IMR-90 (cell line): Measurements from ENCODE around the gene METTL24. TPM values are rescaled to one million over a fixed set of nuclear protein-coding genes. Genes with fewer than 3 reads are reported as not detected.

ENCODE experiments used
- ATAC-seq: fragments of 200-7000 bp; cut with Tn5 transposase; 2 replicates; pipeline ENCODE4 v1.9.1; 2020; ENCODE audit warnings: low read depth, mild to moderate bottlenecking, moderate library complexity
- Bru-seq: library from RNA; stranded (reverse); fragments of 400-500 nt; gene quantifications from one replicate; lab custom pipeline; 2021; lab: Mats Ljungman, UMichigan
- BruChase-seq, 2 experiments: library from RNA; stranded (reverse); fragments of 400-500 nt; gene quantifications; one replicate each; lab custom pipeline; 2021; lab: Mats Ljungman, UMichigan
- BruUV-seq: library from RNA; stranded (reverse); fragments of 400-500 nt; replicated peaks from 2 replicates; lab custom pipeline; 2021; lab: Mats Ljungman, UMichigan
- CTCF ChIA-PET: fragments of 300-600 bp; formaldehyde crosslinking; extraction: SDS; loops from one replicate; lab custom pipeline; 2021; ENCODE audit warnings: antibody characterized with exemption; lab: Yijun Ruan, JAX
- POLR2A ChIA-PET: fragments of 300-600 bp; sonication (Branson Sonifier 250); formaldehyde crosslinking; loops from one replicate; lab custom pipeline; 2022; ENCODE audit warnings: antibody characterized with exemption; ENCODE audit not compliant: unreplicated experiment; lab: Charles Lee
- DNase-seq: peaks from one replicate; pipeline ENCODE4 v3.0.0; 2013
- H2AFZ ChIP-seq: replicated peaks from 2 replicates; pipeline ENCODE3; 2013; ENCODE audit warnings: low read length, mild to moderate bottlenecking; ENCODE audit not compliant: poor library complexity
- H2AK5ac ChIP-seq: 2 replicates; pipeline ENCODE4 v1.6.1; 2013; ENCODE audit warnings: low read depth, low read length, inconsistent platforms
- H2AK9ac ChIP-seq: replicated peaks from 2 replicates; pipeline ENCODE3; 2013; ENCODE audit warnings: mild to moderate bottlenecking, low read depth, low read length, moderate library complexity; ENCODE audit not compliant: poor library complexity
- H2BK120ac ChIP-seq: 2 replicates; pipeline ENCODE4 v1.6.1; 2013; ENCODE audit warnings: low read depth, low read length, inconsistent platforms
- H2BK15ac ChIP-seq: 3 replicates; pipeline ENCODE4 v1.6.1; 2013; ENCODE audit warnings: low read depth, low read length, inconsistent platforms
- H2BK20ac ChIP-seq: 2 replicates; pipeline ENCODE4 v1.6.1; 2013; ENCODE audit warnings: low read depth, mild to moderate bottlenecking, inconsistent platforms, low read length, moderate library complexity
- H2BK5ac ChIP-seq: 2 replicates; pipeline ENCODE4 v1.6.1; 2013; ENCODE audit warnings: mild to moderate bottlenecking, low read depth, low read length, inconsistent platforms; ENCODE audit not compliant: poor library complexity, severe bottlenecking
- H3K14ac ChIP-seq: replicated peaks from 2 replicates; pipeline ENCODE4 v1.6.1; 2013; ENCODE audit warnings: low read depth, low read length, inconsistent platforms
- H3K18ac ChIP-seq: 2 replicates; pipeline ENCODE4 v1.6.1; 2013; ENCODE audit warnings: low read depth, low read length, control low read depth
- H3K23ac ChIP-seq: 2 replicates; pipeline ENCODE4 v1.6.1; 2013; ENCODE audit warnings: low read depth, low read length, inconsistent platforms
- H3K27ac ChIP-seq: 2 replicates; pipeline ENCODE4 v1.5.1; 2013; ENCODE audit warnings: mild to moderate bottlenecking, control low read depth, low read length; ENCODE audit not compliant: insufficient read depth
- H3K27me3 ChIP-seq: 2 replicates; pipeline ENCODE4 v1.6.1; 2013; ENCODE audit warnings: low read length; ENCODE audit not compliant: control insufficient read depth, insufficient read depth
- H3K36me3 ChIP-seq: 2 replicates; pipeline ENCODE4 v1.6.1; 2013; ENCODE audit warnings: low read length, mixed read lengths; ENCODE audit not compliant: control insufficient read depth, insufficient read depth
- H3K4ac ChIP-seq: 2 replicates; pipeline ENCODE4 v1.6.1; 2013; ENCODE audit warnings: low read depth, low read length, inconsistent platforms
- H3K4me1 ChIP-seq: 2 replicates; pipeline ENCODE4 v1.6.1; 2013; ENCODE audit warnings: low read length, mixed read lengths; ENCODE audit not compliant: control insufficient read depth, insufficient read depth
- H3K4me2 ChIP-seq: 2 replicates; pipeline ENCODE4 v1.6.1; 2013; ENCODE audit warnings: low read depth, mild to moderate bottlenecking, control low read depth, low read length, moderate library complexity
- H3K4me3 ChIP-seq: 2 replicates; pipeline ENCODE4 v1.5.1; 2013; ENCODE audit warnings: low read depth, mild to moderate bottlenecking, control low read depth, low read length, moderate library complexity; ENCODE audit not compliant: insufficient read depth
- H3K56ac ChIP-seq: 2 replicates; pipeline ENCODE4 v1.6.1; 2013; ENCODE audit warnings: low read length, inconsistent platforms; ENCODE audit not compliant: insufficient read depth; ENCODE audit errors: extremely low read depth
- H3K79me1 ChIP-seq, 2 experiments: 2 replicates each; pipeline ENCODE4 v1.6.1; 2013; ENCODE audit warnings: low read length in 2 of 2, inconsistent platforms in 1 of 2, low read depth in 1 of 2
- H3K9ac ChIP-seq: 2 replicates; pipeline ENCODE4 v1.6.1; 2013; ENCODE audit warnings: low read depth, low read length, control low read depth
- H3K9me1 ChIP-seq: 2 replicates; pipeline ENCODE4 v1.6.1; 2013; ENCODE audit warnings: low read length, inconsistent platforms; ENCODE audit not compliant: insufficient read depth
- H3K9me3 ChIP-seq: 2 replicates; pipeline ENCODE4 v1.6.1; 2013; ENCODE audit warnings: low read length; ENCODE audit not compliant: control insufficient read depth, insufficient read depth
- H4K20me1 ChIP-seq: 2 replicates; pipeline ENCODE4 v1.6.1; 2013; ENCODE audit warnings: low read length, inconsistent platforms; ENCODE audit not compliant: insufficient read depth
- H4K5ac ChIP-seq: 2 replicates; pipeline ENCODE4 v1.6.1; 2013; ENCODE audit warnings: mild to moderate bottlenecking, low read depth, low read length, control low read depth
- H4K8ac ChIP-seq, 2 experiments: 2 replicates each; pipeline ENCODE4 v1.6.1; 2013; ENCODE audit warnings: low read depth in 2 of 2, low read length in 2 of 2, control low read depth in 1 of 2, inconsistent platforms in 1 of 2
- H4K91ac ChIP-seq: 2 replicates; pipeline ENCODE4 v1.6.1; 2013; ENCODE audit warnings: low read depth, low read length, inconsistent platforms; ENCODE audit not compliant: insufficient read depth
- CEBPB ChIP-seq: IDR thresholded peaks from 2 replicates; pipeline ENCODE4 v1.6.1; 2012; ENCODE audit warnings: low read depth, low read length, improper control_type of control experiment
- MAFK ChIP-seq: IDR thresholded peaks from 2 replicates; pipeline ENCODE4 v1.6.1; 2012; ENCODE audit warnings: low read depth, low read length, improper control_type of control experiment
- WGBS, 2 experiments: methylation state at CpG; one replicate each; pipeline versions ENCODE4 v1.1.5 to v1.1.7; 2013; ENCODE audit warnings: missing lambda C conversion rate in 2 of 2; ENCODE audit not compliant: insufficient read length in 1 of 2; ENCODE audit errors: extremely low coverage in 2 of 2; 5-methylcytosine and 5-hydroxymethylcytosine counted together
- dilution Hi-C: fragments of 300-500 bp; cut with HindIII; formaldehyde crosslinking; loops from one replicate; pipeline ENCODE4 v1.14.3; 2018; ENCODE audit warnings: low sequenced_read_pairs; ENCODE audit not compliant: unreplicated experiment
- in situ Hi-C: fragments of 300-500 bp; cut with MboI; formaldehyde crosslinking; loops from 3 replicates; pipeline ENCODE4 v1.14.3; 2019; ENCODE audit warnings: low sequenced_read_pairs, inconsistent platforms, mixed read lengths
- intact Hi-C: fragments of 100-400 bp; cut with micrococcal nuclease; formaldehyde crosslinking; loops from 2 replicates; pipeline ENCODE4 v1.10.0; 2022
- long read RNA-seq: library from polyadenylated mRNA; unstranded; transcript quantifications from one replicate; pipeline ENCODE4 v2.0.0, GENCODE V29; 2021; ENCODE audit not compliant: unreplicated experiment
- polyA plus RNA-seq, 3 experiments: library from polyadenylated mRNA; depleted of rRNA; stranded (reverse); fragments of >200 nt; gene quantifications; 2 replicates each; pipeline ENCODE4 v1.2.3, GENCODE V29; 2012; ENCODE audit warnings: low replicate concordance in 1 of 3
- total RNA-seq: library from RNA; depleted of rRNA; stranded (reverse); fragments of >200 nt; gene quantifications from 2 replicates; pipeline ENCODE4 v1.2.3, GENCODE V29; 2012; rRNA removed

Gene METTL24, protein sequence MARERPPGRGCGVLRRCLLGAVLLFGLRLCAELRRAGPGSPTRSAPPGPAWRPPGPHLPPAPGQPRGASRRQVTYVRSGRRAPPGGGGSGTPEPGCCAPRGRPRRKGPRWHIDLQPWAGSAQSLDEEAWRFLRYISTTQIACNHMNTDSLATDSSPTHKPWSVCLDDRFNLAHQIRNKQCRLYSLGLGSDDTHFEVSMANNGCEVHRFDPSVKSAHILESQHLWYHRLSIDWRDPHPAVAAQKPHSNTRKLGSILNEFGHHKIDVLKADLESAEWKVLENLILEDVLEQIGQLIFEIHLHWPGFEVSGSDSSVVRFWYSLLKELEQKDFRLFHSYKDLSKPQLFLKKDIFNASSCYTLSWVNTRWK
- not detected in 2 replicates for total RNA-seq
- not detected in 2 replicates for polyA plus RNA-seq (2012; rRNA removed)
- not detected in 2 replicates for polyA plus RNA-seq (2012; cell fraction: cytosol; rRNA removed)
- polyA plus RNA-seq (2012; cell fraction: nucleus; rRNA removed; ENCODE audit: low replicate concordance), result not detected in 2 replicates
- Bru-seq, nascent RNA, result percentile 10 among the genes with signal in this experiment
- BruChase-seq, experiment 1, labeled RNA remaining after a 6-hour chase, result percentile 9 among the genes with signal in this experiment
- BruChase-seq, experiment 2, labeled RNA remaining after a 2-hour chase, result percentile 9 among the genes with signal in this experiment
- long read RNA-seq, result 0 reads

DNA sequence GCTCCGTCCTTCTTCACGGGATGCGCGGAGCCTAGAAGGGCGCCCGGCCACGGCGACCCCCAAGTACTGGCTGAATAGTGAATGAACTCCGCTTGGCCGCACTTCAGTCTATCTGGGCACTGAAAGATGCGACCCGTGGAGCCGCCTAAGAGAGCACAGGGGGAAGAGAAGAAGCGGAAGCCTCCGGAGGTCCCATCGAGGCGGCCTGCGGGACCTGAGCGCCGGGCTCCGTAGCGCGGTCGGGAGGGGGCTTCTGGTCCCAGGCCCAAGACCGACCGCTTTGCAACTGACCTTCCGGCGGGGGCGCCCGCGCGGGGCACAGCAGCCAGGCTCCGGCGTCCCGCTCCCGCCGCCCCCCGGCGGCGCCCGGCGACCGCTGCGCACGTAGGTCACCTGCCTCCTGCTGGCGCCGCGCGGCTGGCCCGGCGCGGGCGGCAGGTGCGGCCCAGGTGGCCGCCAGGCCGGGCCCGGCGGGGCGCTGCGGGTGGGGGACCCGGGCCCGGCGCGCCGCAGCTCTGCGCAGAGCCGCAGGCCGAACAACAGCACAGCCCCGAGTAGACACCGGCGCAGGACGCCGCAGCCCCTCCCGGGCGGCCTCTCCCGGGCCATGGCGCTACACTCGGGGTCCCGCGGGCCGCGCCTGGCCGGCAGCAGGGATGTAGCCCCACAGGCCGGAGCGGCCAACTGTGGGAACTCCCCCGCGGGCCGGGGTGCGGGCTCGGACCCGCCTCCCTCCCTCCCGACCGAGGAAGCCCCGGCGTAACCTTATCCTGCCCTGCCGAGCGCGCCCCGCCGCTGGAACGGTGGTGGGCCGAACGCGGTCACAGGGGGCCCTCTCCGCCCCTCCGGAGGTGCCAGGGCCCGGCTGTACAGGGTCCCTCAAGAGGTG is at the start of gene METTL24:
TSS of gene METTL24 (minus strand) at position 686 of the 889 bp plus-strand sequence. CDS start at position 609, 77 bp downstream.
- BruUV-seq, result no TSS peak
- H4K91ac ChIP-seq, result no peak within 1 kb of the TSS
- H3K4ac ChIP-seq, result no peak within 1 kb of the TSS
- H3K56ac ChIP-seq, result no peak within 1 kb of the TSS
- H3K9ac ChIP-seq, result no peak within 1 kb of the TSS
- in situ Hi-C loops (no loop called here), dilution Hi-C loops (no loop called here), intact Hi-C loops (no loop called here)
- H3K36me3 ChIP-seq, result no peaks in the 10 kb centered on the region
- H4K20me1 ChIP-seq, result no peaks in the 10 kb centered on the region
- peak within 1 kb of the TSS; percentile 46; the same call in 1 of the 2 replicates for H3K23ac ChIP-seq
- no peak within 1 kb of the TSS for H2BK5ac ChIP-seq
- no peak within 1 kb of the TSS for H2BK20ac ChIP-seq
- H3K27ac ChIP-seq, result no peak within 1 kb of the TSS
- no peak for TF ChIP-seq CEBPB
- no peak for TF ChIP-seq MAFK
- peak within 1 kb of the TSS; percentile 25; the same call in 1 of the 2 replicates for H3K4me3 ChIP-seq
- H3K79me1 ChIP-seq, result no peaks in the 10 kb centered on the region
- ChIA-PET POLR2A (no interaction called here), CTCF (interaction anchor here (1.3 kb wide), 1 partner anchor 8 kb away, joined by 5 read pairs; no protein-coding TSS in a partner anchor)
- no peak within 1 kb of the TSS for H2AK5ac ChIP-seq
- H4K5ac ChIP-seq, result no peak within 1 kb of the TSS
- H2AFZ ChIP-seq, result peak within 1 kb of the TSS; percentile 68
- no peak within 1 kb of the TSS for H3K18ac ChIP-seq
- no peak within 1 kb of the TSS for H2BK120ac ChIP-seq
- no peak within 1 kb of the TSS for H2AK9ac ChIP-seq
- peaks cover 47% of the 10 kb centered on the region for H3K27me3 ChIP-seq
- DNase-seq, result no peak
- H3K14ac ChIP-seq, result no peak within 1 kb of the TSS
- no peak within 1 kb of the TSS; the same call in 1 of the 2 replicates for H3K4me2 ChIP-seq
- no peak within 1 kb of the TSS for H2BK15ac ChIP-seq
- H4K8ac ChIP-seq, result no peak within 1 kb of the TSS
- H3K9me3 ChIP-seq, result peaks cover 5% of the 10 kb centered on the region
- no peaks in the 10 kb centered on the region for H3K4me1 ChIP-seq
- 4% methylated on average over 74 of the region's 107 CpGs; no CpG with 5 or more reads in 1 of the 2 experiments for WGBS, 2 experiments
- peak; percentile 63 for ATAC-seq
- H3K9me1 ChIP-seq, result no peaks in the 10 kb centered on the region
